Ovary (tissue), 3 donors: Measurements from ENCODE around the gene ATF7IP.

ENCODE experiments used
- CTCF ChIP-seq, 3 donors: fragments of 450-650 bp in 2 of 3; fragments of 200-600 bp in 1 of 3; IDR thresholded peaks; one replicate each; pipeline versions ENCODE4 v1.5.1 to v1.8.0; 2016 to 2022; ENCODE audit warnings: antibody characterized with exemption in 3 of 3, mild to moderate bottlenecking in 1 of 3
- POLR2A ChIP-seq: fragments of 450-650 bp; IDR thresholded peaks from one replicate; pipeline ENCODE4 v1.6.1; 2017; ENCODE audit warnings: antibody characterized with exemption, mild to moderate bottlenecking, moderate library complexity
- donor health status: DM: no; HTN: no; CAD: no.

DNA sequence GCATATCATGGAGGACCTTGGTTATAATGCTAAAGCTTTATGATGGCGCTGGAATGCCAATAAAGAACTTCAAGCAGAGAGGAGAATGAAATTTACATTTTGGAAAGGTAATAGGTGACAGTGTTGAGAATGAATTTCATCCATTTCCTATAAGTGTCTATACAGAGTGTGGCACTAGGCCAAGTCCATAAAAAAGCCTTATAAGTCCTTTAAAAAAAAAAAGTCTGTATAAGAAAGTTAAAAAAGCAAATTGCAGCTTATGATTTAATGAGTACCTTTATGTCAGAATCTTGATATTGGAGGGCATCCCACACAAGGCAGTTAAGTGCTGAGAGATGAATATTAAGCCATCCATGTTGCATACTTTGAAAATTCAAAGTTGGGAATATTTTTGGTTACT is 62.4 kb downstream of the ATF7IP start:
- TF ChIP-seq CTCF (IDR thresholded peaks at IDR 0.05) (no peak), POLR2A (no peak)
